Non-pigmented ciliary epithelial cell (primary cell): ENCODE results near the gene ABCG5.

ENCODE experiments used
- DNase-seq: peaks from one replicate; pipeline ENCODE4 v3.0.0-alpha.2; 2010; ENCODE audit warnings: low read depth

ABCG5 gene

DNA sequence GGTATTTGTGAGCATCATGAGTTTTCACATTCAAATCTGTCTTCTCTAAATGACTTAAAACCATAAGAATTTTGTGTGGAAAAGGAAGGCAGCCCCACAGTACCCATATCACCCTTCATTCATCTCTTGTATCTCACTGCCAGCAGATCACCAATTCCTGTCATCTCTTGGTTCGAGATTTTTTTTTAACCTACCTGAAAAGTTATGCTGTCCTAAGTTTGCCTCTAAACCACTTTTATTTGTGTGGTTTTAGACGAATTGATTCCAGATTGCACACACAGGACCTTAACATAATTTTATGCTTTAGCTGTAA is 32.0 kb downstream of the ABCG5 start:
- DNase-seq, result no peak

GRCh38 chr2:43803113-43803512 is 35.5 kb downstream of the ABCG5 start:
- DNase-seq, result no peak

DNA sequence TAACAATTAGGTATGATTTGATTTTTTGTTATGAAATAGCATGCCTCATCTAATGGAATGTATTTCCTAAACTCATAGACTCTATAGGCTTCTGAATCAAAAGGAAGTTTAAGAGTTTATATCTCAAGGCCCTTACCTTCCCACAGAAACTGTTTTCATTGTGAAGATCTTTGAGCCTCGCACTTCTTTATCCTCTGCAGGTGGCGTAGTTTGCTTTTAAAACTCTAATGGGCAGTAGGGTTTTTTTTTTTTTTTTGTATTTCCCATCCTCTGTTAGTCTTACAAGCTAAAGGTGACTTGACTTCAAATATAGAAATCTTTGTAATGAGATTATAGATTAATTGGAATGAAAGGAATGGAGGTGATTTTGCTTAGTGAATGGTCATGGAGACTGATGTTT is 36.5 kb downstream of the ABCG5 start:
- no peak for DNase-seq

GRCh38 chr2:43800894-43801293 is 37.7 kb downstream of the ABCG5 start:
- no peak for DNase-seq

DNA sequence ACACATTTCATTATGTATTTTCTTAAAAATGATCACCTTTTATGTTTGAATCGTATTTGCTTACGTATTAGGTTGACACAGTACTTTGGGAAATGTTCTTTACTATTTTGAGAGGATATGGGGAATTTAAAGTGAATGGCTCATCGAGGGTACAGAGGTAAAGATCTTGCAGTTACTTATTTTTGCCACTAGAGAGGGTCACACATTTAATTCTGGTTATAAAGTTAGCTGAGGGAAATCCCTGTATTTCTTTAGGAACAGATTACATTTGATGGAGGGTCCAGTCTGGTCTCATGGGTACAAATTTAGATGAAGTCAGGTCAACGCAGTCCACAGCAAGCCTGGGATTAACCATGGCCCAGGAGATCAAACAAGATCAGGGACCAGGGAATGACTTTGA is 40.3 kb downstream of the ABCG5 start:
- DNase-seq, result no peak

DNA sequence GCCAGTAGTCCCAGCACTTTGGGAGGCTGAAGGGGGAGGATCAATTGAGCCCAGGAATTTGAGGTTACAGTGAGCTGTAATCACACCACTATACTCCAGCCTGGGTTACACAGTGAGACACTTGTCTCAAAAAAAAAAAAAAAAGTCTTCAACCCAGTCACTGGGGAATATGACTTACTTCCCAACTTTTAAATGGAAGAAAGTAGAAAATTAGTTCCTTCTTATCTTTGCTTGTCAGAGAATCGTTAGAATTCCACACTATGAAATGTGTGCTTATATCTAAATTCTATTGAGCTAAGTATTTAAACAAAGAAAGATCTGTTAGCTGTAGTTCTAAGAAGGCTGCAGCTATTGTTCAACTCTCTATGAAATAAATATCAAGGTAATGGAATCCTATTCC is 42.4 kb downstream of the ABCG5 start:
- no peak for DNase-seq

DNA sequence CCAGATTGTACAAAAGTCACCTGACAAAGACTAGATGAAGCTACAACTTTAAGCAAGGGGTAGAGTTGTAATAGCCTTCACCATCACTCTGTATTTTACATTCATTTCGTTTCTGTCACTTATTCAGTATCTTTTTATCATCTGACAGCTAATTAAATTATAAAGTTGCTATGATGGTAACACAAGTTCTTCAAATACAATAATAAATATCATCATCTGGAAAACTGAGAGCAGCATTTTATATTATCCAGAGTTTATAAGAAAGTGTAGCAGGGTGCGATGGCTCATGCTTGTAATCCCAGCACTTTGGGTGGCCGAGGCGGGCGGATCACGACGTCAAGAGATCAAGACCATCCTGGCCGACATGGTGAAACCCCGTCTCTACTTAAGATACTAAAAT is 43.7 kb downstream of the ABCG5 start:
- no peak for DNase-seq

GRCh38 chr2:43792653-43793052 is 46.0 kb downstream of the ABCG5 start:
- DNase-seq, result no peak

- DNase-seq, result no peak
Measured at GRCh38 chr2:43791035-43791765, 47.4 kb downstream of the ABCG5 start.

DNA sequence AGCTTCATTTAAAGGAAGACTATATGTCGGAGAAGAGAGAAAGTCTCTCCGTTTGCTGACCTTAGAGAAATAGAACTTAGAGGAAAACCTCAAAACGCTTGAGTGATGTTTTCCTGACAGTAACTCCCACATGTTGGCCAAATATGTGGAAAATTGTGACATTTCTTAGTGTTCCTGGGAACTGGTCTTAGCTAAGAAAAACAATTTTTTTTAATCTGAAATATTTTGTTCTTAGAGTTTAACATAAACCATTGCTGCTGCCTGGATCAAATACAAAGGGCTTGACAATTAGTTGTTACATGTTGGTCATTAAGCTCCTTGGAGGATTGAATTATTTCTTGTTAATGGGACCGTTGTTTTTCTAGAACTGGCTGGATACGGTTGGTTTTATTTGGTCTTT is 48.5 kb downstream of the ABCG5 start:
- DNase-seq, result no peak

GRCh38 chr2:43788646-43789045 is 50.0 kb downstream of the ABCG5 start:
- DNase-seq, result no peak

- DNase-seq, result no peak
Measured at GRCh38 chr2:43787895-43788294, 50.7 kb downstream of the ABCG5 start.

- no peak for DNase-seq
Measured at GRCh38 chr2:43778233-43778632, 60.4 kb downstream of the ABCG5 start.

DNA sequence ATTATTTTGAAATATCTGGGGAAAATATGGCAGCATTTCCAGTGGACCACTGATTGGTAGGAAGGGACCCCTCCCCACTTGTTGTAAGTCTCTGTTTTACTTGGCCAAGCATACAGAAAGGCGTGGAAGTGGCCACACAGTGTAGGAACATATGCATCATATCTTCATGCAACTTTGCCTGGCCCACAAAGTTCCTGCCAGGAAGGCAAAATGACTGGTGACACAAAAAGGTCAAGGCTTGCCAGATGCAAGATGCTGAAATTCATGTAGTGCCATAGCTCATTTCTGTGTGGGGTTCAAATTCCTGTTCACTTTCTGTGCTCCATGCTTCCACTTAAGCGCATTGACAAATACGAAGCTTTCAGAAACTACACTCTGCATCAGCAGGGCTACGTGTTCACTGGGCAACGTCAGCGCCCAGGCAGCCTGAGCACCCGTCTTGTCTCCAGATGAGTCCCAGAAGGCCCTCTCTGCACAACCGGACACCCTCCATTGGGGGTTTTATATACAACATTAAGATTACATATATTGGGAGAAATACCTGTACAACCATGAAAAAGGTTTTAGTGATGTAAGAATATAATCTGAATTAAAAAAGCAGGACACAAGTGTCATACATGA is 61.2 kb downstream of the ABCG5 start:
- DNase-seq, result no peak

- no peak for DNase-seq
Measured at GRCh38 chr2:43776324-43776723, 62.3 kb downstream of the ABCG5 start.

DNA sequence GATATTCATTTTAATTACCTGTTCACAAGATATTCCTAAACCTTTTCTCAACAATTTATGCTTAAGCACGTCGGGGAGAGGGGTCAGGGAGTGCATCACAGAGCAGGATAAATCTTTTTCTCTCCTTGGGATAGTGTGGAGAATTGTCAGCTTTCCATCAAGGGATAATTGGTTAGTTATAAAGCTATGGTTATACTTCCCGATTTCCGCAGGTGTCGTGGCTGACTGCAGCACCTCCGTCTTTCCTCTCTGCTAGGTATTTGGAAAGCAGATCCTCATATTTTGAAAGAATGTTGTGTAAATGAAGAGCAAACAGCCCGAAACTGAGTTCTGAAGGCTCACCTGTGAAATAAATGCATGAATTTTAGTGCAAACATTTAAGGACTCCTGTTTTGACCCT is 64.0 kb downstream of the ABCG5 start:
- no peak for DNase-seq

DNA sequence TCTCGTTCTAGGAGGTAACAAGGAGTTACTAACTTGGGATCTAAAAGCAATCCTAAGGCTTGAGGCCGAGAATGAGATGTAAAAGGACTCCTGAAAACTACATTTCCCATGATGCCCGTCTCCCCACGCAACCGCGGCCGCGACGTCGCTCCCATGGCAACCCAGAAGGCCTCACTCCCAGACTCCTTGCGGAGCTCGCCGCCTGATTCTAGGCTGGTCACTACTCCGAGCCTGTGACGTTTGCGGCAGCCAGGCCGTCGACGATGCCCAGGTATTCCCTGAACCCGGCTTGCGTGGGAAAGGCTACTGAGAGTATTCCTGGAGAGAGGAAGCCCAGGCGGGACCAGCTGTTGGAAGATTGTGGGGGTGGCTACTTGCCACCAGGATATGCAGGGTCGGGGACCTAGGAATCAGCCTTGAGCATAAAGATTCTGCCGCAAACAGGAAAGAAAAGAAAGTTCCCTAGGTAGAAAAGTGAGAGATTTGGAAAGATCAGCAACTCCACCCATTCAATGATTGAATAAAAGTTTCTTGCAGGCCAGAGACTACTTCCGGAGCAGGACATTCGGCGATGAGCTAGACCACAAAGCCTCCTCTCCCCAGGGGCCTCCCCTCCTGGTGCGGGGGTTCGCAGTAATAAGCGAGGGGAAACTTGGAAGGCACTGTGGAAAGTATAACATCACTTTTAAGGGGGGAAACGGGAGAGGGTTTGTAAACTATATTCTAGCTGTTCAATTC is 64.6 kb downstream of the ABCG5 start, which contains the start of gene DYNC2LI1:
DYNC2LI1 (plus strand) TSS at position 164 of the 738 bp plus-strand sequence; CDS start at position 264, 100 bp downstream.
- DNase-seq, result peak; percentile 66

DNA sequence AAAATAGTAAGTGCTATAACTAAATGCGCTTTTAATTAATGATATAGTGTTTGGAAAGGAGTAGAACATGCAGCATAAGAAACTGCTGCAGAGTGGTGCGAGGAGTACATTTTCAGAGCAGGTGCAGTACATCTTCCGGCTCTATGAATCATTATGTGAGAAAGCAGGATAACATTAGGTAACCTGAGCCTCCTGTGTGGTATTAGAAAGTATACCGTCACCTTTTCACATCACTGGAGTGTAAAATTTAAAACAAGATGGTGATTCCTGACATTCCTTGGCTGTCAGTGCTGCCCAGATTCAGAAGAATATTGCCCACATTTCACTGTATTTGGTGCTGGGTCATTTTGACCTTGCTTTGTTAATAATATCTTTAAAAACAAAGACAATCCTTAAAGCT is 72.6 kb downstream of the ABCG5 start:
- DNase-seq, result no peak

- DNase-seq, result no peak
Measured at GRCh38 chr2:43764086-43764705, 74.4 kb downstream of the ABCG5 start.

DNA sequence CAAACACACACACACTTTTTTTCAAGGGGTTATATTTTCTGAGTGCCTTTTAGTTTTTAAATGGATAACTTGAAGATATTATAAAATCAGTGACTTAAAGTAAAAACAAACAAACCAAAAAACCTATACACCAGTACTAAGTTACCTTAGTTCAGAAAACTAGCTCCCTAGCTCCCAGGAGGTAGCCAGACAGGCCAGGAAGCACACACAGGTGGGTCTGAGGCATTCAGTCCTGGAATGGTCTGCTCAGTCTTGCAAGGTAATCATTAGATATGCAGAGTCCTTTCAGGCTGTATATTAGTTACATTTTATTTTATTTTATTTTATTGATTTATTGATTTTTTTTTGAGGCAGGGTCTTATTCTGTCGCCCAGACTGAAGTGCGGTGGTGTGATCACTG is 75.5 kb downstream of the ABCG5 start:
- DNase-seq, result no peak
